DMS153 treated with DMSO at 0.1 percent for 48 hours (cell line): ENCODE data around the gene OR5K2.

Experiments used
- DNase-seq: peaks from one replicate; lab custom pipeline; 2025; ENCODE audit not compliant: unreplicated experiment; lab: John Stamatoyannopoulos, UW

OR5K2 gene

GRCh38 chr3:98497381-98497780 is at the start of gene OR5K2:
Gene OR5K2 (plus strand): TSS chr3:98497681. CDS start chr3:98497681, 0 bp downstream.
- DNase-seq, result no peak

GRCh38 chr3:98449606-98450193 is 47.8 kb upstream of the OR5K2 start:
- no peak for DNase-seq

GRCh38 chr3:98450372-98450771 is 47.1 kb upstream of the OR5K2 start:
- no peak for DNase-seq

- no peak for DNase-seq
Observed at GRCh38 chr3:98453827-98454226, 43.7 kb upstream of the OR5K2 start.

- no peak for DNase-seq
Observed at GRCh38 chr3:98454929-98455328, 42.6 kb upstream of the OR5K2 start.

GRCh38 chr3:98457543-98457942 is 39.9 kb upstream of the OR5K2 start:
- DNase-seq, result no peak

- no peak for DNase-seq
Observed at GRCh38 chr3:98460220-98460619, 37.3 kb upstream of the OR5K2 start.

GRCh38 chr3:98462901-98463300 is 34.6 kb upstream of the OR5K2 start, which contains the start of gene OR5K1:
Gene OR5K1 (plus strand): TSS chr3:98463201. CDS start chr3:98469577, 6,376 bp downstream.
- no peak for DNase-seq

- DNase-seq, result no peak
Observed at GRCh38 chr3:98482717-98483482, 14.6 kb upstream of the OR5K2 start.

GRCh38 chr3:98483626-98484025 is 13.9 kb upstream of the OR5K2 start:
- DNase-seq, result no peak

- no peak for DNase-seq
Observed at GRCh38 chr3:98500019-98500418, 2.5 kb downstream of the OR5K2 start.

GRCh38 chr3:98501270-98501669 is 3.8 kb downstream of the OR5K2 start:
- no peak for DNase-seq

GRCh38 chr3:98501863-98502576 is 4.5 kb downstream of the OR5K2 start:
- no peak for DNase-seq

- DNase-seq, result no peak
Observed at GRCh38 chr3:98504539-98504938, 7.1 kb downstream of the OR5K2 start.

GRCh38 chr3:98508582-98508981 is 11.1 kb downstream of the OR5K2 start:
- DNase-seq, result no peak

- DNase-seq, result no peak
Observed at GRCh38 chr3:98512576-98512975, 15.1 kb downstream of the OR5K2 start.

- no peak for DNase-seq
Observed at GRCh38 chr3:98513091-98513511, 15.6 kb downstream of the OR5K2 start.

GRCh38 chr3:98513736-98514135 is 16.3 kb downstream of the OR5K2 start:
- DNase-seq, result no peak

GRCh38 chr3:98514948-98515347 is 17.5 kb downstream of the OR5K2 start:
- DNase-seq, result no peak

- no peak for DNase-seq
Observed at GRCh38 chr3:98518816-98519215, 21.3 kb downstream of the OR5K2 start.

- DNase-seq, result no peak
Observed at GRCh38 chr3:98519351-98519750, 21.9 kb downstream of the OR5K2 start.
